HG03103 (cell line): ENCODE data around the gene S1PR5.
"Not testable (repeated sequence)": the region's sequence is repeated elsewhere in the genome, so short reads cannot be mapped to it uniquely, and the experiment has no call there.

Experiments
- ATAC-seq: cut with Tn5 transposase; IDR thresholded peaks from one replicate; pipeline ENCODE4 v1.9.1; 2021; ENCODE audit warnings: low read depth; ENCODE audit not compliant: unreplicated experiment

Gene S1PR5, protein sequence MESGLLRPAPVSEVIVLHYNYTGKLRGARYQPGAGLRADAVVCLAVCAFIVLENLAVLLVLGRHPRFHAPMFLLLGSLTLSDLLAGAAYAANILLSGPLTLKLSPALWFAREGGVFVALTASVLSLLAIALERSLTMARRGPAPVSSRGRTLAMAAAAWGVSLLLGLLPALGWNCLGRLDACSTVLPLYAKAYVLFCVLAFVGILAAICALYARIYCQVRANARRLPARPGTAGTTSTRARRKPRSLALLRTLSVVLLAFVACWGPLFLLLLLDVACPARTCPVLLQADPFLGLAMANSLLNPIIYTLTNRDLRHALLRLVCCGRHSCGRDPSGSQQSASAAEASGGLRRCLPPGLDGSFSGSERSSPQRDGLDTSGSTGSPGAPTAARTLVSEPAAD

DNA sequence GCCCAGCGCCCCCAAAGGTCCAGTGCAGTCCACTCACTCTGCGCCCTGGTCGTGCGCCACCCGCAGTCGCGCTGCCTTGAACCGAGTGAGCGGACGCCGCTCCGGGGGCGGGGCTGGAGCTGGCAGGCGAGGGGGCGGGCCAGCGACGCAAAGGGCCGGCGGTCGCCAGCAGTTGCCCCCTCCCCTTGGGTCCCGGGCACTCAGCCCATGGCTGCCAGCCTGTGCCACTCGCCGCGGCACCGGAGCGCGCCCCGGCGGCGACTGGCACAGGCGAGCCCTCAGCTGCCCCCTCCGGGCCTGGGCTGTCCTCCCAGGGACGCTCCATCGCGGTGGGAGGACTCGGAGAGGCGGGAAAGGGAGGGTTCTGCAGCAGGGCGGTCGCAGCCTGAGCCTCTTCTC lies at the start of gene S1PR5:
TSS of gene S1PR5 (minus strand) at position 87 of the 399 bp plus-strand sequence. CDS start 2,436 bp downstream, outside the sequence.
- ATAC-seq, result no peak

- ATAC-seq, result no peak
Observed at GRCh38 chr19:10566658-10567410, 49.6 kb upstream of the S1PR5 start.

- ATAC-seq, result no peak
Observed at GRCh38 chr19:10566408-10566657, 49.1 kb upstream of the S1PR5 start.

- ATAC-seq, result peak; percentile 38
Observed at GRCh38 chr19:10565567-10566407, 48.5 kb upstream of the S1PR5 start, which contains the start of gene KRI1. KRI1 (minus strand) TSS chr19:10566010; CDS start chr19:10565999, 11 bp downstream.

DNA sequence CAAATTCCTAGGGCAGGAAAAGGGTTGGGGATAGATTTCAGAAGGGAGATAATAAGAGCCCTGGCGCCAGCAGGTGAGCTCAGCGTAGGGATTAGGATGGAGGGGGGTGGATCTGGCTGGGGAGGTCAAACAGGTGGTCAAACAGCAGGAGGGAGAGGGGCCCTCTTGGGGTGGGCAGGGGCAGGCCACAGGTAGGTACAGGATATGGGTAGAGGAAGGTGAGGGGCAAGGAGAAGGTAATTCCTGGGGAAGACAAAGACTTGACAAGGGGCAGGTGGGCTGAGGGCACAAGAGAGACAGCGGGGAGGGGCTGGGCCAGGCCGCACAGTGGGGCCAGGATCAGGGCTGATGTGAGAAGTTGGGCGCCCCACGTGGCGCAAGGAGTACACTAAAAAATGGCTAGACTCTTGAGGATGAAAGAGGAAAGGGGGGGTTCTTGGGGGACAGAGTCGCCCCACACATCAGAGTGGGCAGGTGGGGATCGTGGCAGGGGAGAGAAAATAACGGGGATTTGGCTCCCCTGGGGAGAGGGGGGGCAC lies 47.9 kb upstream of the S1PR5 start:
- no peak for ATAC-seq

- no peak for ATAC-seq
Observed at GRCh38 chr19:10562609-10563008, 45.4 kb upstream of the S1PR5 start.

GRCh38 chr19:10560154-10560553 lies 42.9 kb upstream of the S1PR5 start:
- ATAC-seq, result no peak

DNA sequence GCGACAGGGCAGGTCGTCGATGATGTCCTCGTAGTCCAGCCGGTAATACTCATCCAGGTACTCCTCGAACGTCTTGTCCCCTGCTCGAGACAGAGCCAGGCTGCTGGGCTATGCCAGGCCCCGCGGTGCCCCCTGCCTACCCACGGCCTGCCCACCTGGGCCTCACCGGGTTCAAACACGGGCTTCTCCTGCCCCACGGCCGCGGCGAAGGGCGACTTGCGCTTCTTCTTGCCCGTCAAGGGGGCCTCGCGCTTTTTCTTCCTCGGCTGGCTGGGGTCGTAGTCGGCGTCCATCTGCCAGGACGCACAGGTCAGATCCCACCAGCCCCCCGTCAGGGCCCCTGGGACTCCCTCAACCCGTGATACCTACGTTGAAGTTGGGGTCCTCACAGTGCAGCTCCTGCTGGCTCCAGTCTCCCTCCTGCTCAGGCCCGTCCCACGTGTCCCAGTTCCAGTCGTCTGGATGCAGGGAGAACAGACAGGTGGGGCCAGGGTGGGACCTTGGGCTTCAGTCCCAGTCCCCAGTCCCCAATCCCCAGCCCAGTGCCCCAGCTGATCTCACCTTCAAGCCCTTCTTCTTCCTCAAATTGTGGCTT lies 40.5 kb upstream of the S1PR5 start:
- ATAC-seq, result no peak

DNA sequence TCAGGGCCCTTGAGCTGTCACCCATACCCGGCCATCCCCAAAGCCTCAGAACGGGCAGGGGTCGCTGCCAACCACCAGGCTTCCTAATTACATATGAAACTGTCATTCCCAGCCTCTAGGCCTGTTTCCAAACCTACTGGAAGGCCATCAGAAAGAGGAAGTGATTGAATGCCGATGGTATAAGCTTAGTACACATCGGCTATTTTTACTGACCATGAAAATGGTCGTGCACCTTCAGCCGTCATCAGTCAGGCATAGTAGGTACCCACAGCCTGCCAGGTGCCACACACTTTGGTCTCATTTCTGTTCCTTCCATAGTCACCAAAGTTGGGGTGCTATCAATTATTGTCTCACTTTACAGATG lies 38.3 kb upstream of the S1PR5 start:
- no peak for ATAC-seq

- no peak for ATAC-seq
Observed at GRCh38 chr19:10554760-10555609, 37.7 kb upstream of the S1PR5 start.

DNA sequence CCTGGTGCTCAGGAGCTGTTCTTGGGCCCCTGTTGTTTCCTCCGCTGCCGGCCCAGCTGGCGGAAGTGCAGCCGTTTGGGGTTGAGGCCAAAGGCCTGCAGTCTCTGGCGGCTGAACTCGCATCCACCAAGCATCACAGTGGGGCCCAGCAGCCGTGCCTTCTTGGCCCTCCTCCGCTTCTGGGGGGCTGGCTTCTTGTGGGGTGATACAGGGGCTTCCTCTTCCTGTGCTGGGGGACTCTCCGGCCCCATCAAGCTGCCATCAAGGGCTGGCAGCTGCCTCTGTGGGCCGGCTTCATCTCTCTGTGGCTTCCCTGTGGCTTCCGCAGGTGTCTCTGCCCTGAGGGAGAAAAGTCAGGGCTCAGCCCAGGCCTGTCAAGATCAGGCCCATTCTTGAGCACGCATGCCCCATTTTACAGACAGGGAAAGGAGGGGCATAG lies 36.7 kb upstream of the S1PR5 start:
- no peak for ATAC-seq

- ATAC-seq, result no peak
Observed at GRCh38 chr19:10553087-10553667, 35.9 kb upstream of the S1PR5 start.

- no peak for ATAC-seq
Observed at GRCh38 chr19:10552510-10553053, 35.3 kb upstream of the S1PR5 start.

DNA sequence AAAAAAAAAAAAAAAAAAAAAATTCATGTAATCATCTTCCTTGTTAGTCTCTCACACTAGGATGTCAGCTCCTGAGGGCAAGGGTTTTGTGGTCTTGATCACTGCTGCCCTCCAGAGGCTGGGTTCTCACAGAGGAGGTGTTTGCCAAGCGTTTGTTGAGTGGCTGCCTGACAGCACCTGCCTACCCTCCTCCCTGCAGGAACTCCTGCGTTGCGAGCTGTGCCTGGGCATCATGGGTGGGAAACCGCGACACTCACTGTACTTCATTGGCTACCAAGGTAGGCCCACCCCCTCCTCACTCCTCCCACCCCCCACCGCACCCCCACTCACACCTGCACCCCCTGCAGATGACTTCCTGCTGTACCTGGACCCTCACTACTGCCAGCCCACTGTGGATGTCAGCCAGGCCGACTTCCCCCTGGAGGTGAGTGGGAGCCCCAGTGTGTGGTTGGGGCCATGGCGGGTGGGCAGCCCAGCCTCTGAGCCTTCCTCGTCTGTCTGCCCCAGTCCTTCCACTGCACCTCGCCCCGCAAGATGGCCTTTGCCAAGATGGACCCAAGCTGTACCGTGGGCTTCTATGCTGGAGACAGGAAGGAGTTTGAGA lies 34.6 kb upstream of the S1PR5 start:
- ATAC-seq, result no peak

GRCh38 chr19:10551006-10551405 lies 33.8 kb upstream of the S1PR5 start:
- ATAC-seq, result not testable (repeated sequence)

DNA sequence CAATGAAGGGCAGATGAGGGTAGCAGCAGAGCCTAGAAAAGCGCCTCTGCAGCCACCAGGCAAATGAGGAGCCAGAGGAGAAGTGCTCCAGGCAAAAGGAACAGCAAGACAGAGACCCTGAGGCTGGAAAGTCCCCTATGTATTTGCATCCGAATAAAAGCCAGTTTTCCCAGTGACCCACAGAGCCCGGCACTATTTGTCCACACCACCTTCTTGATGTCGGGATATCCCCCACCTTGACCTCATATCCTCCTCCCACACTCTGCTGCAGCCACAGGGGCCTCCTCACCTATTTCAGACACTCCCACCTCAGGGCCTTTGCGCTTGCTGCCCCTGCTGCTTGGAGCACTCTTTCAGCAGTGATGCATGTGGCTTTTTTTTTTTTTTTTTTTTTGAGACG lies 33.1 kb upstream of the S1PR5 start:
- ATAC-seq, result no peak

DNA sequence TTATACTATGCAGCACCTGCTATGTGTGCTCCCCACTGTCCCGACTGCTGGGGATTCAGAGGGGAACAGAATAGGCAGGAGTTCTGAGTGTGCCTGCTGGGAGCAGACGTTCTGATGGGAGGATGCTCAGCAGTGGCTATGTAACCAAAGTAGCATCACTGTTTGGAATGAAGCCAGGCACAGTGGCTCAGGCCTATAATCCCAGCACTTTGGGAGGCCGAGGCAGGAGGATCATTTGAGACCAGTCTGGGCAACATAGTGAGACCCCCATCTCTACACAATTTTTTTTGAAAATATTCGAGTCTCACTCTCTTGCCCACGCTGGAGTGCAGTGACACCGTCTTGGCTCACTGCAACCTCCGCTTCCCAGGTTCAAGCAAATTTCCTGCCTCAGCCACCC lies 32.5 kb upstream of the S1PR5 start:
- no peak for ATAC-seq

- no peak for ATAC-seq
Observed at GRCh38 chr19:10548746-10549276, 31.6 kb upstream of the S1PR5 start.
